Eye (tissue), 1 donor: ENCODE results near the gene FLNC.

ENCODE experiments used
- DNase-seq: peaks from one replicate; pipeline ENCODE4 v3.0.0-alpha.2; 2015

Gene FLNC

DNA sequence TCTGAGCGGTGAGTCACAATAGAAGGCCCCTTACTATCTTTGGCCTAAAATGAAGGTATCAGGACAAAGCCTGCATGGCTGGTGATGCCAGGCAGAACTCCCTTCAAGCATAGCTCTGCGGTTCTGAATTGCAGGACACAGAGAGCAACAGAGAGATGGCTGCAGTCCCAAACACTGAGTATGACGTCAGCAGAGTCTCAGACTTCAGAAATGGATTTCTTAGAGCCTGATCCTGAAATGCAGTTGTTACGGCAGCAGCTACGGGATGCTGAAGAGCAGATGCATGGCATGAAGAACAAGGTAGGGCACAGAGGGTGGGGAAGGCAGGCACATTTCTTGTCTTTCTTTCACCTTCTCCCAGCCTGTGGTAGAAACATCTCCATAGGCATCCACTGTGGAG is 25.0 kb upstream of the FLNC start:
- no peak for DNase-seq

DNA sequence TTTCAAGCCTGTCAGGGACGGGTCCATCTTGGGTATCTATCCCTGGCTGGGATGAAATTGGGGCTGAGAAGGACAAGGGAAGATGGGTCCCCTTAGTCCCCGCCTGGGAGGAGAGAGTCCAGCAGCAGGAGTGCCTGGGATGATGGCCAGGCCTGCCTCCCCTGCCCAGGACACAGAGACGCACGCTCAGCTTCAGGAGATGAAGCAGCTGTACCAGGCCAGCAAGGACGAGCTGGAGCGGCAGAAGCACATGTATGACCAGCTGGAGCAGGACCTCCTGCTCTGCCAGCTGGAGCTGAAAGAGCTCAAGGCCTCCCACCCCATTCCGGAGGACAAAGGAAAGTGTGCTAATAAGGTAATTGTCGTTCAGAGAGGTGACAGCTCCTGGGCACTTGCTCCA is 23.0 kb upstream of the FLNC start:
- DNase-seq = peak; percentile 56

DNA sequence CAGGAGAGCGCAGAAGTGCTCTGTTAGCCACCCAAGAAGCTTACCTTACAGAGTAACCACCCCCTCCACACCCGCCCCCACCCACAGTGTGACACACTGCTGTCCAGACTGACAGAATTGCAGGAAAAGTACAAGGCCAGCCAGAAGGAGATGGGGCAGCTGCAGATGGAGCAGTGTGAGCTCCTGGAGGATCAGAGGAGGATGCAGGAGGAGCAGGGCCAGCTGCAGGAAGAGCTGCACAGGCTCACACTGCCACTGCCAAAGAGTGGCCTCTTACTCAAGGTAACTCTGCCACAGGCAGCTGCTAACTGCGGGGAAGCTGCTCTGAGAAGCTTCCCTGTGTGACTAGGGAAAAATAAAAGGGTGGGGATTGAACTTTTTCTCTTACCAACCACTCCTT is 20.8 kb upstream of the FLNC start:
- DNase-seq = no peak

DNA sequence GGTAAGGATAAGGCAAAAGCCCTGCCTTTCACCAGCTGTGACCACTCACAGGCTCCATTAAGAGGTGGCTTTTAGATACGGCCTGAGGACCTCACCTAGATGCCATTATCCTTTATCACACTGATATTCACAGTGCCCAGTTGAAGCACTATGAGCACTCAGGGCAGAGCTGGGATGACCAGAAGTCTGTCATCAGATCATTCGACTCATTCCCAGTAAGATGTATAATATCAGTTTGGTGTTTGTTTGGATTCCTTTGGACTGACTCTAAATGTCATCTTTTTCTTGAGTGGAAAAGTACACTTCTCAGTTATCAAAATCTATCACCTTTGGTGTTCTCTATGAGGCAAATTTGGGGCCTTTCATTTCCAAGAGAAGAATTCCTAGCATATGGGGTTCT is 19.7 kb upstream of the FLNC start:
- DNase-seq = no peak

DNA sequence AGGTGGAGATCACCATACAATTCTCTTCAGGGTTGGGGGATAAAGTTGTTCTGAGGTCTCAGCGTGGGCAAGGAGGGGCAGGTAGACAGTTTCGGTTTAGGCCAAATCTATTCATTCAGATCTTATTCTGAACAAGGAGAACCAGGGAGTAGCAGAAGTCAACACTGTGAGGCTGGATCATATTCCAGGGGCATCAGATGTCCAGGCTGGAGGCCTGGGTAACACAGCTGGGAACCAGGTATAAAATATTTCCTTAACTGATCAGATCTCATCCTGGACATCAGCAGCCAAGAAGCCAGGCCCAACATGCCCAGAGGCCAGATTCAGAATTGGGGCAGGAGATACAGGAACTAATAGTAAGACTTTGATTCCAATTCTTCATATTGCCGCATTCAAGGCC is 19.2 kb upstream of the FLNC start:
- DNase-seq = no peak

DNA sequence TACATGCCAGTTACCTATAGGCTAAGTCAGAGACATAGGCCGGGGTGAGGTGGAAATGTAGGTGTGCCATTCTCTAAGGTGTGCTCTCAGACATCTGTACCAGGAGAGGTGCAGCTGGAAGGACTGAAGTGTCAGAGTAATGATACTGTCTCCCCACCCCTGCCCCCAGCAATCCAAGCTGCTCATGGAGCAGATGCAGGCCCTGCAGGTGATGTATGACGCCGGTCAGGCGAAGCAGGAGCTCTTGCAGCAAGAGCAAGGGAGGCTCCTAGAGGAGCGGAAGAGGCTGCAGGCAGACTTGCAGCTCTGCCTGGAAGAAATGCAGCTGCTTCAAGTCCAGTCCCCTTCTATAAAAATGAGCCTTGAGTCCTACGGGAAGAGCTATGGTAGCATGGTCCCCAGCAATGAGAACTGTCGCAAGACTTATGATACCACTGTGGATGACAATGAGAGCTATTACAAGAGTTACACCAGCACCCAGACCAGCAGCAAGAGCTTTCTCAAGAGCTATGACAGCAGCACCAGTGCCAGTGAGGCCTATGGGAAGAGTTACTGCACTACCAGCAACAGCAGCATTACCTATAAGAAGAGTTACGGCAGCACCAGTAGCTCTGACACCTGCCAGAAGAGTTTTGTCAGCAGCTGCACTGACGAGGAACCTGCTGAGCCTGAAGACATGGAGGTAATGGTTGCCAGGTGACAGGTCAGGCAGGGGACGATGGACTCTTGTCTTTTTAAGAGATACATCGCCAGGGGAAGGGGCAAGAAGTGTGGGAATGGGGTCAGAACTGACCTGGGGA is 18.4 kb upstream of the FLNC start:
- DNase-seq = no peak

DNA sequence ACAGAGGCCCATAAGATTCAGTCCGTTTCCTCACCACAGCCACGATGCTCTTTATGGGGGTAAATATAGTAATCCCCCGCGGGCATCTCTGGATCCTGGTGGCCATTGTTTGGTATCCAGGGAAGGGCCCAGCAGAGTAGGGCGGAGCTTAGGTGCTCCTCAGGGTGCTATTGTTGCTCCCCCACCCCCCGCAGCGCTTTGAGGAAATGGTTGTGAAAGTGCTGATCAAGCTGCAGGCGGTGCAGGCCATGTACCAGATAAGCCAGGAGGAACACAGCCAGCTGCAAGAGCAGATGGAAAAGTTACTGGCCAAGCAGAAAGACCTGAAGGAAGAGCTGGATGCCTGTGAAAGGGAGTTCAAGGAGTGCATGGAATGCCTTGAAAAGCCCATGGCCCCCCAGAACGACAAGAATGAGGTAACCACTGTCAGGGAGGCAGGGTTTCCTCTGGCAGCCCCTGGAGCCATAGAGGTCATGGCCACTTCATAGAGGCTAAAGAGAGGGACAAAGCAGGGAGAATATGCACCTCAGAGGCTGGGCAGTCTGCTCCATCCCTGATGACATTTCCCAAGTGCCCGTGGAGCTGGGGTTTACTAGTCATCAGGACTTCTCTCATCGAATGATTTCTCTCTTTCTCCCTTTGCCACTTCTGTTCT is 17.6 kb upstream of the FLNC start:
- no peak for DNase-seq

DNA sequence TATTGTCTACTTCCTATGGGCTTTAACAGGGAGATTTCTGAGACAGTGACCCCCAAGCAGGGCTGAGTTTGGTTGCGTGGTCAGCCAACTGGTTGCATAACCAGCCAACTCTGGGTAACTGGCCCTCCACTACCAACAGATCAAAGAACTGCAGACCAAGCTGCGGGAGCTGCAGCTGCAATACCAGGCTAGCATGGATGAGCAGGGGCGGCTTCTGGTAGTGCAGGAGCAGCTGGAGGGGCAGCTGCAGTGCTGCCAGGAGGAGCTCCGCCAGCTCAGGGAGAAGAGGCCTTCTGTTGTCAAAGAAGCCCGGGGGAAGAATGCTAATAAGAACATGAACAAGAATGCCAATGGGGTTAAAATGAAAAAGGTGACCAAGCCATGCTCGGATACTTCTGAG is 15.7 kb upstream of the FLNC start:
- peak; percentile 56 for DNase-seq

DNA sequence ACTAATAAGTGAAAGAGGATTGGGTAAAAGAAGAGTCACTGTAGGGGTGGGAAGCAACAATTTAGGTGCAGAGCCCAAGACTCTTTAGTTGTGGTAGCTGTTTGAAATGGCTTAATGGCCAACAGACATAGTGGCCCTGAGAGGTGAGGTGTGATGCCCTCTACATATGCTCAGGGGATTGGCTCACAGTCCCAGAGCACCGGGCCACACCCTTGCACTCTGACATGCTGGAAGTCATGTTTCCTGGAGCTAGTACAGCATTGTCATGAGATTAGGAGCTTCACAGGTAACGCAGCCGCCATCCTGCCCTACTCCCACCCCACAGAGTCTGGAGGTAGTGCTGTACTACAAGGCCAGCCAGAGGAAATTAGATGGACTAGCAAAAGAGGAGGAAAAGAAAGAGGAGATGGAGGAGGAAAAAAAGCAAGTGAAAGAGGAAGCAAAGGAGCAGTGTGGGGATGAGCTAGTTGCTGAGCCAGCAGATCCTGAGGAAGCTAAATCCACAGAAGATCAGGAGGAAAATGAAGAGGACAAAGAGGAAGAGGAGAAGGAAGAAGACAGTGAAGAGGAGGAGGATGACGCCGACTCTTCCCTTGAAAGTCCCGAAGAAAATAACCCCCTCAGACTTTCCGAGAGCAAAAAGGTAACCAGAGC is 14.8 kb upstream of the FLNC start:
- no peak for DNase-seq

DNA sequence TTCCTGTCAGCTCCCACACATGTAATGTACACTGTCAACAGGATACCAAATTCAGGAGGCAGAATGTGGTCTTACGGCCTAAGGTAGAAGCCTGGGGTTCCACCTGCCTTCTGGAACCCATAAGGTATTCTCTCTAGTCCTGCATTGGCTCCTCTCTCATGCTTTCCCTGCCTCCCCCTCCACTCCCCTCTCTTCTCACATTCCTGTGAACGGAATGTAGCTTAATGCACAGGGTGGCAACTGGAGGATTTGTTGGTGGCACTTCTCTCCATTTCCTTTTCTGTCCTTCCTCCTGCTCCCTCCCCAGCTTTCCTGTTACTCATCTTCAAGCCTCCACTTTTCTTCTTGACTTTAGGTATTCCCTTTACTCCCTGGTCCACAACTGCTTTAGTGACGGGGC is 11.5 kb upstream of the FLNC start:
- no peak for DNase-seq

DNA sequence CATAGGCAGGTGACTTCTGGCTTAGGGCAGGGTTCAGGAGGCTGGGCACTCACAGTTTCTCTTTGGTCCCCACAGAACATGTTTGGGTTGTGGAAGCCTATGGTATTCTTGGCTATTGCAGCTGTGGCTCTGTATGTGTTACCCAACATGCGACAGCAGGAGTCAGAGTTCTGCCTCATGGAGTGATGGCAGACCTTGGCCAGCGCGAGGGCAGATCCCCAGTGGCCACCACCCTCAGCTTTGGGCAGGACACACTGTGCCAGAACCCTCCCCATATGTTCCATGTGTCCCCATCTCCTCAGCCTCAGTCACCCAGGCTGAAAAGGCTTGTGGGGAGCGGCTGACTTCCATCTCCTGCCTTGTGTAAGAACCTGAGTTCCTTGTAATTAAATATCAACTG is 8.5 kb upstream of the FLNC start:
- no peak for DNase-seq

DNA sequence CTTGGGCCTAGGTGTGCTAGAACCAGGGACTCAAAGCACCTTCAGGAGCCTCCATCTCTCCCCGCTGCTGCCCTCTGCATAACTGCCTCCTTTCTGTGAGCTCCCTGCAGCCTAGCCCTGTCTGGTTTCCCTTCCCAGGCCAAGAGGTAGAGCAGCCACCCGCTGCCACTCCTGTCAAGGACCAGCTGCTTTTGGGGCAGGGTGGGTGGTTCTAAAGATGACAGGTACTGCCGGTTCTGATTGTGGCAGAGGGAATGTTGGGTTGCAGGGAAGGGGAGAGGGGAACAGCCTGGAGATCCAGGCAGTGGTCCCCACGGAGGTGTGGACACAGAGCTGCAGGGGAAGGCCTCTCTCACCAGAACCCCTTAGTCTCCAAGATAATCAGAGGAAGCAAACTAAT is 3.7 kb upstream of the FLNC start:
- DNase-seq = no peak

DNA sequence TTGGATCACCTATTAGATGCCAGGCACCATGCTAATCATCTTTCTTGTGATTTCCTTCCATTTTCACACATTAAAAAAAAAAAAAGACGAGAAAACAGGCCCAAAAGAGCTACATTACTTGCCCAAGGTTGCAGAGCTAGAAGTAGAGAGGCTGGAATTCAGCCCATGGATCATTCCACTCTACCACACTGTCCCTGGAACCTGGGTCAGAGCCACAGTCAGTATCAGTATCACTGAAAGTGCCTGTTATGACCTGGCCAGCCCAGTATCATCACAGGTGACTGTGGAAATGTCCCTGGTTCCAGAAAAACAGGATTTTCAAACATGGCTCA is 3.3 kb upstream of the FLNC start:
- DNase-seq = no peak

DNA sequence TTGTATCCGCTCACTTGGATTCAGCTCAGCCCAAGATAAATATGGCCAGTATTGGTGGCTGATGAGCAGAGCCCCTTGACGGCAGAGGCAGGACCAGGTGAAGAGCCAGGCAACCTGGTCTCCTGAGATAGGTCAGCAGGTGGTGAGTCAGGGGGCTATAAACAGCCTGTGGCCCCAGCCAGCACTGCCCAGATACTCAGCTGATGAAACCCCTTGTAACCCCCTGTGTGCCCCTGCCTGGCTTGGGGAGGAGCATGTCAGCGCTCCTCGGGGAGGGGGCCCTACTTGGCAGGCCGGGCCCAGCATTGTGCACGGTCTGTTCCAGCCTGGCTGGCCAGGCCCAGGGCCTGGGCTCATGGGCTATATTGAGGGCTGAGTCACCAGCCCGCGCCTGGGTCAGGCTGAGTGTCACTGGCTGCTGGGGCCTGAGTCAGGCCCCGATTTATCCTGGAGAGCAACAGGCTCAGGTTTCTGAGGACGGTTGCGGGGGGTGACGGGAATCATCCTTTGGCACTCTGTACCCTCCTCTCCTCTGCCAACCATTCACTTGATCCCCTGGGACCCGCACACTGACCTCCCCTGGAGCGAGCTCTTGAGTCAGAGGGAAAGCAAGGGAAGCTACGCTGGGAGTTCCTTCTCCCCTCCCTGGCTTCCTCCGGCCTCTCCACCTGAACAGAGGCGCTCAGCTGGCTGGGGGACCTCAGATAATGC is 2.8 kb upstream of the FLNC start:
- peak; percentile 38 for DNase-seq

DNA sequence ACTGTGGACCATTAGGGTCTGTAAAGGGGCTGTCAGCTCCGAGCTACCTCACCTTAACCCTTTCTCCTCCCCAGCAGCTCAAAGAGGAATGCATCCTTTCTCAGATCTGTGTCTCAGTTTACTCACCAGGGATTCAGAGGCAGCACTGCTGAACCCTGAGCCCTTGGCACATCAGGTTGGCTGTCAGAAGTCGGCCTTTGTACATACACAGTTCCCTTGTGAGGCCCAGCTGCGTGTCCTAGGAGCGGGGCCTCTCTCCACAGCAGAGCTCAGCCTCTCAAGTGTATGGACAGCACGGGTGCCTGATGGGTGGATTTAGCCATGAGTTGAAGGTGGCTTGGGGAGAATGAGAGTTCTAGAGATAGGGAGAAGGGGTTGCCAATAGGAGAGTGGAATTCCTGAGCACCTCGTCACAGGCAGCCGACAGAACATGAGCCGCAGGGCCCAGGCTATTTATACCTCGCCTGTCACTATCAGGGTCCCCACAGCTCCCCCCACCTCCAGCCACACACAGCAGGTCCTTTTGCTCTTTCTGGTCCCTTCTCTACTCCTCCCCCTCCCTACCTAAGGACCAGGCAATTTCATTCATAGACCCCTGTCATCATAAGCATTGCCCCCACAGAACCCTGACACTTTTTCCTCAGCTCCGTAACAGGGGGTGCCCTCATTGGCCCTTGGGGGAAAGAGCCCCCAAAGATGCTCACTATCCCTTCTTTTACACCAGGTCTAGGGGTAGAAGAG is 2.1 kb upstream of the FLNC start:
- DNase-seq = peak; percentile 51

DNA sequence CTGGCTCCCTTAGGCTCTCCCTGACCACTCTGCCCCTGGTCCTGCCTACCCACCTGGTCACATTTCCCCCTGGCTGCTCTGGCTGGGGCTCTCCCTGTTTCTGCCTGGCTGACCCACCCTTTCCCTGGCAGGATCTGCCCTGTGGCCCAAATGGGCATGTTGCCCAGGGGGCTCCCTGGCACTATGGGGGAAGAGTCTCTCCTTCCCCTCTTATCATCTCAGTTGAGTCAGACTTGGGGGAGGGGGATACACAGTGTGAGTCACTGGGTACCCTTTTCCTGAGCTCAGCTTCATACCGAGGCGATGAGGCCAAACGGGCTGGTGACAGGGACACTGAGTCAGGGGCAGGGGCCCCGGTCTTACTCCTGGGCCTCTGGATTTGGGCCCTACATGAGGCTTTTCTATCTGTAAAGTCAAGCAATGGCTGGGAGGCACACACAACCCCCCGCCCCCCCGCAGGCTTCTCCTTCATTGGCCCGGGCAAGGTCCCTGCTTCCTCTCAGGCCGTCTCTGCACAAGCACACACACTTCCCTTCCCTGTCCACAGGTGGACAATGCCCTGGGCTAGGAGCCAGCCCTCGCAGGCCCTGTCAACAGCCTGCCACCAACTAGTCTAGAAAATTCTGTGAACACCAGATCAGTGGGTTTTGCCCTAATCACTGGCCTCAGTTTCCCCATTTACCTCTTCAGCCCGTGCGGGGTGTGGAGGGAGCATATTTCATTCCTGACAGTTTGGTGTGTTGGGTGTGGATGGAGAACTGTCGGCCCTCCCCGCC is 627 bp upstream of the FLNC start:
- peak; percentile 39 for DNase-seq

DNA sequence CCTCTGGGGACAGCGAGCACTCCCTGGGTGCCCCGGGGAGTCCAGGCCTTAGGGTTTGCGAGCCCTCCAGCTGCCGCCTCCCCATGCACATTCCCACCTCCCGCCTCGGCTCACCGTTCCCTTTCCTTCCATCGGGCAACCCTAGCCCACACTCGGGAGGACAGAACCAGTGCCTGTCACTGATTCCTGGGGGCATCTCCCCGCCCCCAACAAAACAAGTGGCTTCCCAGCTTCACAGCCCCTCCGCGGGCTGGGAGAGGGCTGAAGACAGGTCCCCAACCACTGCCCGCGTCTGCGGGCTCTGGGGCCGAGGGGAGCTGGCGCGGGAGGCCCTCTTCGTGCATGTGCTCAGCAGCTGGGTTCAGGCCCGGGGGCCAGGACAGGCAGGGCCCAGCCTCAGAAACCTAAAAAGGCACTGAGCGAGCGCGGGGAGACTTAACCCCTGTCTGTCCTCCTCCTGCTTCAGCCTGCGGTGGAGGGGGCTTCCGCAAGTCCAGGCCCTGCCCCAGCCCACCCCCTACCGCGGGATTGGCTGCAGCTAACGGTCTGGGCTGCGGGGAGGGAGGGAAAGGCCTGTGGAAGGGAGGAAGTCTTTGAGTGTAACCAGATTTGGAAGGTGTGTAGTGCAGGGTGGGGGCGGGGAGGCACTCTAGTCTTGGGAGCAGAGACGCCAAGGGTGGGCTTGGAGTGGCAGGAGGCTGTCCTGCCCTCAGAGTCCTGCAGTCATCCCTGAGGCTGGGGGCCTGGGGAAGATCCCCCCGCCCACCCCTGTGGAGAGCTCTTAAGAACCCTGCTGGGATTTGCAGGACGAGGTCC is 1.2 kb downstream of the FLNC start:
- DNase-seq = peak; percentile 90

DNA sequence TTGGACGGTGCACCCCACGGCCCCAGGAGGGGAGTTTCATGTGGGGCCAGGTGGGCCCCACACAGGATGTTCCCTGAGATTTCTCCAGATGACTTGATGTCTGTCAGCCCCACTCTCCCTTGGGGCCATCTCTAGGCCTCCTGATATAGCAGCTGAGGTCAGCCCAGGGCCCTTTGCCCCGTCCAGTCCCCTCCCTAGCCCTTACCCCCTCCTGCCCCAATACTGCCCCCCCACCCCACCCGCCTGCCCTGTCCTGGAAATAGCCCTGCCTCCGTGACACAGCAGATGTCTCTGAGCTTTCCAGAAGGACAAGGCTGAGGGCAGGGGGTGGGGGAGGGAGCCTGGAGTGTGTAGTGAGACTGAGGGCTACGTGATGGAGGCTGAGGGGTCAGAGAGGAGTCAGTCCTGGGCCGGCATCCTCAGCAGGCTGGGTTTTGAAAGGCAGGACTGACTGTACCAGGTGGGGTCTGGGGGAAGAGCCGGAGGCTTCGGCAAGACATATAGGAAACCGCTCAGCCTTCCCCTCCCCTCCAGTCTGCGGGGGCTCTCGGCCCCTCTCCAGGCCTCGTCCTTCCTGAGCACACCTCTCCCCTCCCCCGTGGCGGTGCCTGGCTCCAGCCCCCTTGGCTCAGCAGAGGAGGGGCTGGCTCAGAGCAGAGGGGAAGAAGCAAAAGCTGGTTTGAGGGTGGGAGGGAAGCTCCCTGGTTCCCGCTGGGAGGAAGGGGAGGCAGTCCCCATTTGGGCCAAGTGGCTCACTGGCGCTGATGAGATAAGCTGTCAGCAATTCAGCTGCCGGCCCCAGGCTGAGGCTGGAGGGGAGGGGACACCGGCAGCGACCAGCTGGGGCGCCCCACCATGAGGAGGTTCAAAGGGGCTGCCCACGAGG is 2.0 kb downstream of the FLNC start:
- DNase-seq = peak; percentile 91

DNA sequence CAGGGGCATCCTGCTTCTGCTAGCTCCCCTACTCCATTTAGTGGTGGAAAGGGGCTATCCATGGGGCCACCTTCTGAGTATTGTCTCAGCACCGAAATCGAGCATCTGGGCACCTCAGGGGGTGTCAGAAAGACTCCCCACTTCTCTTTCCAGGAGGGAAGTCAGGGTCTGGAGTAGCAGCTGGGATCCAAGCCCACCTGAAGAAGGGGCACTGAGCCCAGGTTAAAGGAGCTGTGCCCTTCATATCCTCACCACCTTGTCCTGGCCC is 2.6 kb downstream of the FLNC start:
- DNase-seq = no peak

DNA sequence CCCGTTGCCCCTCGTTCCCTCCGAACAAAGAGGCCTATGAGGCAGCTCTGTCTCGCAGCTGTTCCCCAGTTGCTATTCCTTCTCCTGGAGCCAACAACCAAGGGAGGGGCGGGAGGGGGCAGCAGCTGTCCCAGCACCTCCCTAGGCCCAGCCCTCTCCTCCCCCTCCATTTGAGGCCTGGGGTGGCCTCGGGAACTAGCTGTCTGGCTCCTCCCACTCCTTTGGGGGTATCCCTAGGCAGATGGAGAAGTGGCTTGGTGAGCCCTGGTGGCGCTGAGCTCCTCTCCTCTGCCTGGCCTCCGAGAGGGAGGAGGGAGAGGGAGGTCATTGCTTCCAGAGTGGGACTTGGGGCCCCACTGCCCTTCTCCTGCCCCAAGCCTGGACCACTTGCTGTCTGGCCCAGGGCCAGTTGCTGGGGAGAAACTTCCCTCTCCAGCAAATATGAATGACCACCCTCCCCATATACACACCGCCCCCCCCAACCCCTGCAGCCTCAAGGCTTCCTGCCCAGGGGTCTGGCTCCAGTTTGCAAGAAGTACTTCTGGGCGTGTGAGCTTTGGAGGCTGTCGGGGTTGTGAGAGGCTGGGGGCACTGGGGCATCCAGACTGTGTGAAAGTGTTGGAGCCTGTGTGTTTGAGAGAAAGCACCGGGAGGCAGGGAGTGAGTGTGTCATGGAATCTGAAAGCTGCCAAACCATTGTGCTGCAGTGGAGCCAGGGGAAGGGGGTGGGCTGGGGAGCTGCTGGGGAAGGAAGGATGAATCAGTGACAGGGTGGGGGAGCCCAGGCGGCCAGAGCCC is 3.1 kb downstream of the FLNC start:
- peak; percentile 93 for DNase-seq
